NCI-H748 (cell line): ENCODE results near the gene HOTAIR.

Source experiments
- DNase-seq: peaks from one replicate; lab custom pipeline; 2025; ENCODE audit not compliant: unreplicated experiment; lab: John Stamatoyannopoulos, UW

The HOTAIR gene

DNA sequence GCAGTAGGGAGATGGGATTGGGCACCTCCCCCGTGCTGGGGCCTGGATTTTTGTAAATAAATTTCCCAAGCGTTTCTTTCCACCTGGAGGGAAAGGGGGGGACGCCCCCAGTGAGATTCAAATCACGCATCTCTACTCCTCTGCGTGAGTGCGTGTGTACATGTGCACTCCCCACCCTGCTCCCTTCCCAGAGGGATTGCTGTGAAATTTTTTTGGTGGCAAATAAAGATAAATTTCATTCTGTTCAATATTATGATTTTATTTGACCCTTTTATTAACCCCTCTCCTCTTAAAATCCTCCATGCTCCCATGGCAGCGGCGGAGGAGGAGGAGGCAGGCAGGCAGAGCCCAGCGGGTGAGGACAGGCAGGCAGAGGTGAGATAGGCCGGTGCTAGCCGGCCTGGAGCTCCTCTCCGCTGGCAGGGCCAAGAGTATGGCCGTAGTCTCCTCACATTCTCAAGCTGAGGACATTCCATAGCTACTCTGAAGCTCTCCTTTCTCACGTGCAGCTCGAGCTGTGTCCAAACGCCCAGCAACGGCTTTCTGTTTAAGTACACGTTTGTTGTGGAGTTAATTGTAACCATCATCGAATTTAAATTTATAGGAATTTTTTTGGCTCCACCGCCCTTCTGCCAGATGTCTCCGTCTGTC is 1.5 kb upstream of the HOTAIR start:
- no peak for DNase-seq

GRCh38 chr12:53975479-53976152 is 862 bp upstream of the HOTAIR start:
- no peak for DNase-seq

- DNase-seq, result peak; percentile 47
Observed at GRCh38 chr12:53975064-53975471, 314 bp upstream of the HOTAIR start.

DNA sequence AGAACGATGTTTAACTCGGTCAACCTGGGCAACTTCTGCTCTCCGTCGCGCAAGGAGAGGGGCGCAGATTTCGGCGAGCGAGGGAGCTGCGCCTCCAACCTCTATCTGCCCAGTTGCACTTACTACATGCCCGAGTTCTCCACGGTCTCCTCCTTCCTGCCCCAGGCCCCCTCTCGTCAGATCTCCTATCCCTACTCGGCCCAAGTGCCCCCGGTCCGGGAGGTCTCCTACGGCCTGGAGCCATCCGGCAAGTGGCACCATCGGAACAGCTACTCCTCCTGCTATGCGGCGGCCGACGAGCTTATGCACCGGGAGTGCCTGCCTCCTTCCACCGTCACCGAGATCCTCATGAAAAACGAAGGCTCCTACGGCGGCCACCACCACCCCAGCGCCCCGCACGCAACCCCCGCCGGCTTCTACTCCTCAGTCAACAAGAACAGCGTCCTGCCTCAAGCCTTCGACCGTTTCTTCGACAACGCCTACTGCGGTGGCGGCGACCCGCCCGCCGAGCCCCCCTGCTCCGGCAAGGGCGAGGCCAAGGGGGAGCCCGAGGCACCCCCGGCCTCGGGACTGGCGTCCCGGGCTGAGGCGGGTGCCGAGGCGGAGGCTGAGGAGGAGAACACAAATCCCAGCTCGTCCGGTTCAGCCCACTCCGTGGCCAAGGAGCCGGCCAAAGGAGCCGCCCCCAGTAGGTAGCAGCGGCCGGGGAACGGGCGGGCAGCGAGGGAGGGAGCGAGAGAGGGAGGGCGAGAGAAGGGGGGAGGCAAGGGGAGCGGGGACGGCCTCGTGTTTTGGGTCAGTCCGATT is 1.3 kb downstream of the HOTAIR start:
- DNase-seq, result peak; percentile 43

- DNase-seq, result no peak
Observed at GRCh38 chr12:53972722-53973235, 2.0 kb downstream of the HOTAIR start, which contains the start of gene HOXC11. HOXC11 (plus strand) TSS chr12:53973126; CDS start chr12:53973242, 116 bp downstream.

GRCh38 chr12:53972152-53972702 is 2.5 kb downstream of the HOTAIR start:
- DNase-seq, result no peak

DNA sequence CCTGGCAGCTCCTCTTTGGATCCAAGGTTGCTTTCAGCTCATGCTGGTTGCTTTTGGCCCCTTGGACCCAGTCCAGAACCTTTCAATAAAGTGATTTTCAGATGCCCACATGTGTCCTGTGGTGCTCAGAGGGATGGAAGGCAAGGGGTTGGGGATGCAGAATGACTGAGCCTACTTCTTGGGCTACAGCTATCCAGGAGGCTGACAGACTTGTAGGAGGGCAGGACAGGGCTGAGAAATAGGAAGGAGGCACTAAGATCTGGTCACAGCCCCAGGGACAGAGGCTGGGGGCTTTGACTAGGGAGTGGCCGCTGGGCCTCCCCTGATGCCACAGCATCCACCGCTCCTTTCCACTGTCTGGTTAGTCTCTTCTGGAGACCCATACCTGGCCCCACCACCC is 3.1 kb downstream of the HOTAIR start:
- no peak for DNase-seq

DNA sequence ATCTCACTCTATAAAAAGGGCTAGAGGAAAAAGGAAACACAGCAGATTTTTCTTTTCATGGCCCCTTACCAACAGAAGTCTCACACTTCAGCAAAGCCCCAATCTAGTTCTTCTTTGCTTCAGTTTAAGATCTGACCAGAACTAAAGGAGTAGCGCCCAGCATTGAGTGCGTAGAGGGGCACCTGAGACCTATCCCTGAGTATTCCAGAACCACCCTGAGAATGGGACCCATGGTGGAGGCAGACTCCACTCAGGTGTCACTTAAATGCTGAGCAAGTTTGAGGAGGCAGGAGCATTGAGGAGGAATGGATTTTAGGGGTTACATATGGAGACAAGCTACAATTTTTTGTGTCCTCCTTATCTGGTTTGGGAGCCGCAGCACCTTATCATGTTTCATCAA is 3.6 kb downstream of the HOTAIR start:
- DNase-seq, result no peak

DNA sequence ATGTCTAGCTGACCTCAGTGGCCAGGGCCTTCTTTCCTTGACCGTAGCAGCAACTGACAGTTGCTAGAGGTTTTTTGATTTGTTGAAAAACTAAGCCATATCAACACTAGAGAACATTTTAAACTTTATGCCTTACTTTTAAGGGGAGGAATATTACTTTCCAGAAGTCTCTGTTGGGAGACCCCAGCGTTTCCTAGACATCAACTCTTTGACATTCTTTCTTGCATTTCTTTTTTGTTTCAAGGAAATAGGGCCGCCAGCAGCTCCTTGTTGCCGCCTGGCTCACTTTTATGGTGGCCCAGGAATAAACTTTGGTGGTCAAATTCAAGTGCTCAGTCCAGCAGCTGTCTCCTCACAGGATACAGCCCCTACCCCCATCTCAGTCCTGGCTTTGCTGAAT is 4.3 kb downstream of the HOTAIR start:
- DNase-seq, result no peak

DNA sequence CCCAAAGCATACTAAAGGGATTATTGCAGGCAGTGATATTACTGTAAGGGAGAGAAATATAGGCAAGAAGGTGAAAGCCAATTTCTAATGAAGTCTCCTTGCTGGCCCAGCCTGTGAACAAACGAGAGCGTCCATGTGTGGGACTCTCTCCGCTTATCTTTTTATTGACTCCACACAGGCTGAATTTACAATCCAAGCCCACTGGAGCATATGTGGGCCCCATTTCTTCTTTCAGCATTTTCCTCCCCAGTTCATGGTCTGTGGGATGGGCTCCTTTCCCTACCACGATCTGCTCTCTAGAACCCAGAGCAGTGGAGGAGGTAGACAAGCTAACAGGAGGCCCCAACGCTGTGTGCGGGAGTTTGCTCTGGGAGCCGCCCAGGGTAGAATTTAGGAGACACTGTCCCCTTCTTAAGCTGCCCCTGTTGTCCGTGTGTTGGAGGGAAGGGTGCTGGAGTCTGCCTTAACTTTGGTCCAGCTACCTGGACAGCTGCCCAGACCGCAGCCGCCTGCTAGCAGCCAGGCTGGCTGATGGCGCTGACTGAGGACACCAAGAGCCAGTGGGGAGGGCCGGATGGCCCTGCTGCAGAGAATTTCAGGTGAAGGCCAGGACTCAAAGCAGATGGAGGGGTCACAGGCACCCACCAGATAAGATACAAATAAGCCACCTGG is 5.0 kb downstream of the HOTAIR start:
- DNase-seq, result no peak

- DNase-seq, result no peak
Observed at GRCh38 chr12:53968214-53969127, 6.3 kb downstream of the HOTAIR start.

DNA sequence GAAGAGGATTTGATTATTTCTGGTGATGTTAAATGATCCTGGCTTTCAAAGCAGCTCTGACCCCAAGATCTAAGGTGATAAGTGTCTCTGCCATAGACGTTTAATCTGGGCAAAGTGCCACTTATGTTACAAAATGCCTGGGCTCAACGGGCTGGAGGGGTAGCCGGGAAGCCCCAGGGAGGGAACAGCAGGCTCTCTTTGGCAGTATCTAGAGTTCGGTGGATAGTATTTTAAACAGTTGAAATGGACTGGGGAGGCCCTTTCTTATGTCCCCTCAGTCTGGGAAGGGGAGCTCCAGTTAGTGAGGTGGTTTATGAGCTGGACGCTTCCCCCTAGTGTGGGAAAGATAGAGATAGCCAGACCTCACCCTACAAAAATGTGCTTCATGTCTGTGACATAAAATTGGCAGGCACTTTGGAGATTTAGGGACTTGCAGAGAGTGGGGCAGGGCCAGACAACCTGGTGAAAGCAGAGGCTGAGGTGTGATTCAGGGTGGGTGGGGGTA is 7.3 kb downstream of the HOTAIR start:
- no peak for DNase-seq

- no peak for DNase-seq
Observed at GRCh38 chr12:53966385-53967133, 8.2 kb downstream of the HOTAIR start.

- no peak for DNase-seq
Observed at GRCh38 chr12:53966085-53966384, 8.7 kb downstream of the HOTAIR start.

GRCh38 chr12:53965281-53966084 is 9.3 kb downstream of the HOTAIR start:
- DNase-seq, result no peak

DNA sequence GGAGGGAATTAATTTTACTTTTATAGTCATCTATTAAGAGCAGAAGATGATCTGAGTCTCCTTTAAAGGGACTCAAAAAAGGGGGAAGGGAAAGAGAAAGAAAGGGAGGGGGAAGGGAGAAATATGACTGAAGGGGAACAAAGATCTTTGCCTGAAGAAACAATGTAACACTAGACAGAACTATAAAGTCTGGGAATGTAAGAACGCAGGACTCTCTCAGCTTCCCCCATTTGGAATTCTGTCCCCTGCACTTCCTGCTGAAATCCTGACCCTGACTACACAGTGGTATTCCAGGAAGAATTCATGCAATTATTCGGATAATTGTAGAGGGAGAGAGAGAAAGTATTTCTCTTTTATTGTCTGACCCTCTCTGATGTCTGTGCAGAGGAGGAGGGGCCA is 10.4 kb downstream of the HOTAIR start:
- DNase-seq, result no peak

DNA sequence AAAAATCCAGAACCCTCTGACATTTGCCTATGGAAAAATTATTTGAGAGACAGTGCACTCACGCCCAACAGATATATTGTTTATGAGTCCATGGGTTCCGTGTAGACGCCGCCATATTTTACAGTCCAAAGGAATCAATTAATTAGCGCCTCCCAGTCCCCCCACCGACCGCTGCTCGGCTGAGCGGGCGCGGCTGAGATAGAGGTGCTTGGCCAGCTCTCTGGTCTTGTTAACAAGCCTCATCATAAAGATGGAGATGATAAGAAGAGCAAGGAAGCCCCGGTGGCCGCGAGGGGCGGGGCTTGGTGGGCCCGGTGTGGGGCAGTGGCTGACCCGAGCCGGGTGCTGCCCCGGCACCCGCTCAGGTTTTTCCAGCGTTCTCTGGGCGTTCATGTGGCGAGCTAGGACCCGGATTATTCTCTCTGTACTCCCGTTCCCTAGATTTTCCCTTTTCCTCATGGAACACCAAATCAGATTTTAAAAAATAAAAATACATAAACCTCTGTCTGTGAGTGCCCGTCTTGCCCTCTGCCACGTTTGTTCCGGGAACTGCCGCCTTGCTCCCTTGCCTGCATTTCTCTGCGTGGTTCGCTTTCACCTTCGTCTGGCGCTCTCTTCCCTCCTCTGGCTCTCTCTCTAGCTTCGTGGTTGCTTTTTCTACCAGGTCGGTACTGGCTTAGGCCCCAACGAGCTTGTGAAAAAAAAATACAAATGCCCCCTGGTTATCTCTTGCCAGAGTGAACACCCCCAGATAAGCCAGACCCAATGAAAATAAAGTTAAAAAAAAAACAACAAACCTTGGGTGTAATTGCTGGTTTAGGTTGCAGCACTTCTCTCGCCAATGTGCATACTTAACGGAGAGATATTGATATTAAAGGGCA is 11.1 kb downstream of the HOTAIR start:
- DNase-seq, result no peak
